Skeletal muscle satellite cell (primary cell): Measurements from ENCODE around the gene TBCD.
"Not testable (repeated sequence)": the region's sequence is repeated elsewhere in the genome, so short reads cannot be mapped to it uniquely, and the experiment has no call there.

Experiments
- H3K27me3 ChIP-seq: 2 replicates; pipeline ENCODE4 v1.7.0; 2013; ENCODE audit warnings: low read length; ENCODE audit not compliant: control insufficient read depth, insufficient read depth
- H3K36me3 ChIP-seq: 2 replicates; pipeline ENCODE4 v1.7.0; 2013; ENCODE audit warnings: mild to moderate bottlenecking, control low read depth, low read length; ENCODE audit not compliant: insufficient read depth
- H3K4me1 ChIP-seq: 2 replicates; pipeline ENCODE4 v1.7.0; 2013; ENCODE audit warnings: low read length; ENCODE audit not compliant: control insufficient read depth, insufficient read depth
- H3K4me2 ChIP-seq: 2 replicates; pipeline ENCODE4 v1.7.0; 2013; ENCODE audit warnings: mild to moderate bottlenecking, low read length
- H3K4me3 ChIP-seq: 2 replicates; pipeline ENCODE4 v1.7.0; 2013; ENCODE audit warnings: low read length
- H3K9ac ChIP-seq: 2 replicates; pipeline ENCODE4 v1.7.0; 2013; ENCODE audit warnings: mild to moderate bottlenecking, low read depth, low read length, moderate library complexity
- H3K9me3 ChIP-seq: replicated peaks from 2 replicates; pipeline ENCODE4 v1.7.0; 2013; ENCODE audit warnings: mild to moderate bottlenecking, control low read depth, low read length

Gene TBCD

DNA sequence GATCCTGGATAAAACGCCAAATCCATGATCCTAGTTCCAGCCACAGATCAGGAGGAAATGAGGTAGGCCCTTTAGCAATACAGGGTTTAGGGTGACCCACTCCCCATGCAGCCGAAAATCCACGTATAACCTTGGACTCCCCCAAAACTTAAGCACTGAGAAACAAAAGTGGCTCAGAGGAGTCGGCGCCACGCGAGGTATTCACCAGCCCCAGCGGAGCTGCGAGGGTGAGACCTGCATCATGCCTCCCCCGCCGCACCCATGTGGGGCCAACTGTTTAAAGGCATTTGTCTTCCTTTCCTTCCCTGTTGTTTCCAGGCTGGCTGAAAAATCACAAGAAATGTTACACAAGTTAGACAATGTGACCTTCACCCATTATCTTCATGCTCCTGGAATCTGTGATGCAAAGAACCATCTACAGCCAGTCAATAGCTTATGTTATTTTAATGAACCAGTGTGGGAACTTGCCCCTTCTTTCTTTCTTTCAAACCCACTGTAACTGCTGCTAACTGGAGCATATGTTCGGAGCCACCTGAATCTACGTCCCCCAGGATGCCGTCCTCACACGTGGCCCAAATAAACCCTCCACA, 229.4 kb downstream of the TBCD start:
- H3K36me3 ChIP-seq, result no peaks in the 10 kb centered on the region
- no peak overlapping the region for H3K9ac ChIP-seq
- H3K9me3 ChIP-seq, result no peaks in the 10 kb centered on the region
- no peaks in the 10 kb centered on the region for H3K4me1 ChIP-seq
- no peak overlapping the region for H3K4me3 ChIP-seq
- H3K4me2 ChIP-seq, result no peak overlapping the region
- H3K27me3 ChIP-seq, result no peaks in the 10 kb centered on the region

GRCh38 chr17:82983510-82984248, 231.8 kb downstream of the TBCD start:
- no peak overlapping the region for H3K4me2 ChIP-seq
- no peaks in the 10 kb centered on the region for H3K36me3 ChIP-seq
- H3K9ac ChIP-seq, result no peak overlapping the region
- no peaks in the 10 kb centered on the region for H3K4me1 ChIP-seq
- no peak overlapping the region for H3K4me3 ChIP-seq
- no peaks in the 10 kb centered on the region for H3K27me3 ChIP-seq
- H3K9me3 ChIP-seq, result no peaks in the 10 kb centered on the region

GRCh38 chr17:82984249-82984617, 232.4 kb downstream of the TBCD start:
- not testable (repeated sequence) for H3K36me3 ChIP-seq, H3K9ac ChIP-seq, H3K27me3 ChIP-seq, H3K4me3 ChIP-seq, H3K4me1 ChIP-seq, H3K9me3 ChIP-seq, H3K4me2 ChIP-seq

GRCh38 chr17:82984751-82985427, 233.0 kb downstream of the TBCD start:
- Histone ChIP-seq H3K9ac (no peak overlapping the region), H3K4me1 (no peaks in the 10 kb centered on the region), H3K4me3 (no peak overlapping the region), H3K36me3 (no peaks in the 10 kb centered on the region), H3K27me3 (no peaks in the 10 kb centered on the region), H3K9me3 (no peaks in the 10 kb centered on the region), H3K4me2 (no peak overlapping the region)

- H3K9ac ChIP-seq, result no peak overlapping the region
- no peaks in the 10 kb centered on the region for H3K4me1 ChIP-seq
- no peaks in the 10 kb centered on the region for H3K9me3 ChIP-seq
- no peak overlapping the region for H3K4me3 ChIP-seq
- H3K36me3 ChIP-seq, result no peaks in the 10 kb centered on the region
- H3K27me3 ChIP-seq, result no peaks in the 10 kb centered on the region
- no peak overlapping the region for H3K4me2 ChIP-seq
These were observed 233.6 kb downstream of the TBCD start for GRCh38 chr17:82985428-82985805.

GRCh38 chr17:82985973-82986372, 234.1 kb downstream of the TBCD start:
- no peak overlapping the region for H3K9ac ChIP-seq
- no peaks in the 10 kb centered on the region for H3K27me3 ChIP-seq
- no peaks in the 10 kb centered on the region for H3K4me1 ChIP-seq
- H3K9me3 ChIP-seq, result no peaks in the 10 kb centered on the region
- H3K36me3 ChIP-seq, result no peaks in the 10 kb centered on the region
- H3K4me2 ChIP-seq, result no peak overlapping the region
- H3K4me3 ChIP-seq, result no peak overlapping the region

DNA sequence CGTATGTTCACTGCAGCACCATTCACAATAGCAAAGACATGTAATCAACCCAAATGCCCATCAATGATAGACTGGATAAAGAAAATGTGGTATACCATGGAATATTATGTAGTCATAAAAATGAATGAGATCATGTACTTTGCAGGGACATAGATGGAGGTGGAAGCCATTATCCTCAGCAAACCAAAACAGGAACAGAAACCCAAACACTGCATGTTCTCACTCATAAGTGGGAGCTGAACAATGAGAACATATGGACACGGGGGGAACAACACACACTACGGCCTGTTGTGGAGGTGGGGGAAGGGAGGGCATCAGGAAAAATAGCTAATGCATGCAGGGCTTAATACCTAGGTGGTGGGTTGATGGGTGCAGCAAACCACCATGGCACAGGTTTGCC, 237.2 kb downstream of the TBCD start:
- H3K9ac ChIP-seq, H3K9me3 ChIP-seq, H3K27me3 ChIP-seq, H3K4me3 ChIP-seq, H3K4me1 ChIP-seq, H3K4me2 ChIP-seq, H3K36me3 ChIP-seq: not testable (repeated sequence)

- Histone ChIP-seq H3K4me2 (no peak overlapping the region), H3K9me3 (no peaks in the 10 kb centered on the region), H3K4me1 (no peaks in the 10 kb centered on the region), H3K27me3 (no peaks in the 10 kb centered on the region), H3K36me3 (no peaks in the 10 kb centered on the region), H3K9ac (no peak overlapping the region), H3K4me3 (no peak overlapping the region)
These were observed 238.0 kb downstream of the TBCD start for GRCh38 chr17:82989881-82990280.

GRCh38 chr17:82993005-82993404, 241.1 kb downstream of the TBCD start:
- Histone ChIP-seq H3K9ac (no peak overlapping the region), H3K4me2 (no peak overlapping the region), H3K36me3 (no peaks in the 10 kb centered on the region), H3K4me3 (no peak overlapping the region), H3K27me3 (no peaks in the 10 kb centered on the region), H3K4me1 (no peaks in the 10 kb centered on the region), H3K9me3 (no peaks in the 10 kb centered on the region)
